Fibroblast of villous mesenchyme (primary cell): Measurements from ENCODE around the gene NTHL1. TPM values are rescaled to one million over a fixed set of nuclear protein-coding genes. Genes with fewer than 3 reads are reported as not detected.
A peak's percentile ranks its signal among the peaks of the same experiment; 100 is the strongest.
"Not testable (repeated sequence)": the region's sequence is repeated elsewhere in the genome, so short reads cannot be mapped to it uniquely, and the experiment has no call there.

Source experiments
- DNase-seq: peaks from one replicate; pipeline ENCODE4 v3.0.0-alpha.2; 2010; ENCODE audit warnings: low read depth
- H3K4me3 ChIP-seq: 2 replicates; pipeline ENCODE4 v1.5.1; 2011; ENCODE audit warnings: low read depth, mild to moderate bottlenecking, low read length
- CTCF ChIP-seq: IDR thresholded peaks from 2 replicates; pipeline ENCODE4 v1.5.1; 2012; ENCODE audit warnings: low read depth, mild to moderate bottlenecking, low read length; ENCODE audit not compliant: insufficient read depth
- total RNA-seq: library from RNA; depleted of rRNA; stranded (reverse); fragments of >200 nt; gene quantifications from 2 replicates; pipeline ENCODE4 v1.2.3, GENCODE V29; 2012

NTHL1 gene
- total RNA-seq, 1 donor, result 25.5 TPM

DNA sequence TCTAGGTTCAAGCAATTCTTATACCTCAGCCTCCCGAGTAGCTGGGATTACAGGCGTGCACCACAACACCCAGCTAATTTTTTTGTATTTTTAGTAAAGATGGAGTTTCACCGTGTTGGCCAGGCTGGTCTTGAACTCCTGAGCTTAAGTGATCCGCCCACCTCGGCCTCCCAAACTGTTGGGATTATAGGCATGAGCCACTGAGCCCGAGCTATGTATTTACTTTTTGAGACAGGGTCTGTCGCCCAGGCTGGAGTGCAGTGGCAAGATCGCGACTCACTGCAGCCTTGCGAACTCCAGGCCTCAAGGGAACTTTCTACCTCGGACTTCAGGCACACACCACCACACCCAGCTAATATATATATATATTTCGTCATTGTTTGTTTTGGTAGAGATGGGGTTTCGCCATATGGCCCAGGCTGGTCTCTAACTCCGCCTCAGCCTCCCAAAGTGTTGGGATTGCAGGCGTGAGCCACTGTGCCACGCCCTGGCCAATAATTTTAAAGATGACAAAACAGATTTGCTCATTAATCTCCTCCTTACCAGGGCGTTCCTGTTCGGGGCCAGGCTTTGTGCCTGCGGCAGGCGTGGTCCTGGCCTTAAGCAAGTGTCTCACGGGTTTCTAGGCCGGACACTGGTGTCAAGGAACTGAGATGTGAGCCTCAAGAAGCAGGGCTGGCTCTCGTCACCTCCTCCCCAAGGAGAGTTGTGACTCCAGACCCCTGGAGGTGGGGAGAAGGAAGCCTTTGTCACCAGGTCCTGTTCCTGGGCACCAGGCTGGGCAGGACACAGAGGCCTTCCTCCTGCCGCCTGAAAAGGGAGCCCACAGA lies 32.3 kb downstream of the NTHL1 start:
- no peak overlapping the region for H3K4me3 ChIP-seq
- DNase-seq, result peak; percentile 95
- no peak for TF ChIP-seq CTCF

- H3K4me3 ChIP-seq, result no peak overlapping the region
- TF ChIP-seq CTCF, result no peak
- no peak for DNase-seq
Observed at GRCh38 chr16:2013527-2013926, 34.1 kb downstream of the NTHL1 start.

GRCh38 chr16:2011726-2012125 lies 35.9 kb downstream of the NTHL1 start:
- DNase-seq, H3K4me3 ChIP-seq: not testable (repeated sequence)

GRCh38 chr16:2009791-2010510 lies 37.7 kb downstream of the NTHL1 start, which contains the start of gene ZNF598:
Gene ZNF598, minus strand, starts transcription at chr16:2009821.
- no peak for TF ChIP-seq CTCF

GRCh38 chr16:2009164-2009711 lies 38.4 kb downstream of the NTHL1 start:
- no peak for DNase-seq
- TF ChIP-seq CTCF, result no peak
- H3K4me3 ChIP-seq, result peak overlapping the region; percentile 83

More at GRCh38 chr16:2009791-2010510, 37.7 kb downstream of the NTHL1 start, which contains the start of gene ZNF598:
- DNase-seq, result peak; percentile 86
- peak within 1 kb of the TSS; percentile 83 for H3K4me3 ChIP-seq

GRCh38 chr16:2008631-2009163 lies 38.9 kb downstream of the NTHL1 start:
- TF ChIP-seq CTCF, result no peak
- H3K4me3 ChIP-seq, result peak overlapping the region; percentile 83
- peak; percentile 76 for DNase-seq

- H3K4me3 ChIP-seq, result peak overlapping the region; percentile 83
- peak; percentile 94 for DNase-seq
- TF ChIP-seq CTCF, result no peak
Observed at GRCh38 chr16:2008009-2008526, 39.6 kb downstream of the NTHL1 start.
